HG02852 (cell line): ENCODE measurements around the gene IHH.

Experiments
- ATAC-seq: cut with Tn5 transposase; IDR thresholded peaks from one replicate; pipeline ENCODE4 v1.9.1; 2021; ENCODE audit warnings: mild to moderate bottlenecking, moderate library complexity; ENCODE audit not compliant: unreplicated experiment

The IHH gene

DNA sequence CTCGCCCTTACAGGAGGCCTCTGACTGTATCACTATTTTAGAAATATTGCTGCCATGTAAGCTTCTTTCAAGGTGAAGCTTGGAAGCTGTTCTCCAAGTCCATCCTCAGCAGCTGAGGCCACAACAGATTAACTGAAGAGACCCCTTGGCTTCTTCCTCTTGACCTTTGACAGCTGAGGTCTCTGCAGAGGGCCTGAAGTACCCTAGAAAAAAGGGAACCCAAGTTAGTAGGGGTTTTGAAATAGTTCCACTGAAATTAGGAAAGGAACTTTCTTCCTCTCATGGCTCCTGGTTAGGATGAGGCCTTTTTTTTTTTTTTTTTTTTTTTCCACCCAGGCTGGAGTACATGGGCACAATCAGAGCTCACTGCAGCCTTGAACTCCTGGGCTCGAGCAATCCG is 15.5 kb upstream of the IHH start:
- ATAC-seq, result no peak

DNA sequence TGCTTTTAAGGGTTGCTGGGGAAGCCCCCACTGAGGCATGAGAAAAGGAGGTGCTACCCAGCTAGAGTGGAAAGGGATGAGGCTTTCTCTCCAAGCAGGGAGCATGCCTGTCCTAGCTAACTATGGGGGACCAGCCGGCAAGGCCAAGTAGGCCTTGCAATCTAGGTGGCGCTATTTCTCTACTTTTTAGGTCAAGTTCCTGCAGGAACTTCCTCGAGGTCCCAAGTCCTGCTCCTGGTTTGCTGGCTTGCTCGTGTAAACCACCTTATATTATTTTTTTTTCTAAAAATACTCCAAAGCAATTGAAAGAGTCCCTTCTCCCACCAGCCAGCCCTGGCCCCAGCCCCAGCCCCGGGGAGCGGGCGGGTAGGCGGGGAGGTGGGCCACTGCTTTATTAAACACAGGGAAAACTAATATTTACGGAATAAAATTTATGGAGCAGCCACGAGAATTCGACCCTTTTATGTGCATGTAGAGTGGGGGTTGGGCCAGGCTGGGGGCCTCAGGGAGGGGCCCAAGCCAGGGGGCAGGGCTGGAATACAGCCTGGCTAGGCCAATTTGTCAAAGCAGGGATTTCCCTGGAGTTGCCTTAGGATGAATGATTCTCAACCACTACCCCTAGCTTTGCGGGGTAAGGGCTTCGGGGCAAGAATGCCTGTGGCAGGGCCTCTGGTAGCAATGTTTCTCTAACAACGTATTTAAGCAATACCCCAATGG is 12.8 kb upstream of the IHH start:
- ATAC-seq, result no peak

DNA sequence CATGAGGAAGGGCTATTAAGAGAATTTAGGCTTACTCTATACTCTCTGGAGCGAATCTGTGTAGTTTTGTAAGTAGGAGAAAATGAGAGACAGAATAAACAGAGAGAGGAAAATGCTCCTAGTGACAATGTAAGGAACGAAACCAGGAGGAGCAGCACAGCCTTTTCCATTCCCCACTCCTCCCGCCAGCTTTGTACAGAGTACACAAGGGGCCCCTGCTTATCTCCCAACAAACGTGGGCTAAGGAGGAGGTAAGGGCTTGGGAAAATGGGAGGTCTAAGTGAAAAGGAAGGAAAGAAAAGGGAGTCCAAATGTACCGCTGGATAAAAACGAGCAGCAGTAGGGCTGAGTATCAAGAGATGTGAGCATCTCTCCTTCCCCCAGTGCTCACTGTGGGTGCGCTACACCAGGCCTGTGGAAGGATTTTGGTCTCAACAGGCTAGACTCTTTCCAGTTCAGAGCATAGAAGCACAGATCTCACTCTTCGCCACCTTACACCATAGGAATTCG is 12.1 kb upstream of the IHH start:
- no peak for ATAC-seq

DNA sequence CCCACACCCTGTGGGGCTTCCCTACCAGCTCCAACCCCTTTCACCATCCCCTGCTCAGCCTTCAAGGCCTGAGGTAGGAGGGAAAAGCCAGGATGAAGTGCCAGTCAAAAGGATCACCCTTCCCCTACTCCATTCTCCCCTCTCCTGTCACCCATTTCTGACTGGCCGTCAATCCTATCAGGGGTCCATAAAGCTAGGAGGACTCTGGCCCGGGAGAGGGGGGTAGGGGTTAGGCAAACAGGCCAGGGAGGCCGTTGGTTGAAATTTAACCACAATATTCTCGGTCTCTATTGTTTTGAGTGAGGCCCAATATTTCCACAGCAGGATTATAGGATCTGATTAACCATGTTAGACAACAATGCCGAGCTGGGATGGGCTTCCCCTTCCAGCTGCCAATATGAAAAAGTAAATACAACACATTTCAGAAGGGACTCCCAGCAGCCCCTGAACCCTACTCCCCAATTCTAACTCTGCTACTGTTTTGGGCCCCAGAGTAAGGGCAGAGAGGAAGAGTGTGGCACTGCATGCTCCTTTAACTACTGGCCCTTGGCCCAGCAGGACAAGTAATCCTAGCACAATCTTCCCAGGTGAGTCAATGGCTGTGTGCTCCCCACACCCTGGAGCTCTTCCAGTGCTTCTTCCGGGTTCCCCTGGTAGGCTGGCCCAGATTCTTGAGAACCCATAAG is 10.6 kb upstream of the IHH start:
- no peak for ATAC-seq

DNA sequence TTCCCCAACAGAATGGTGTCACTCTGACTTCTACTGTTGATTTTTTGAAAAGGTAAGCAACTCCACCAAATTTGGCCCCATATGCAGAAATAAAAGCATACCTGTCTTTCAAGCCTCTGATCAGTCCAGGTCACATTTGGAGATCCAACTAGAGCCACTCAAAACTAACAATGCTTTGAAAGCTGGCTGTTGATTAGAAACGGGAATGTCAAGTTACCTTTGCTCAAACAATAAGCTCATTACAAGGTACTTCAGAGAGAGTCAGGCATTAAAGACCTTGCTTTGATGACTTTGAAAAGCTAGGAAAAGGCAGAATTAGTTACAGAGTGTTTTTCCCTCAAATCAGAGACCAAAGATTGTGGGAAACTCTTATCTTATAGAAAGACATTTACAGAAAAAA is 4.8 kb upstream of the IHH start:
- no peak for ATAC-seq

DNA sequence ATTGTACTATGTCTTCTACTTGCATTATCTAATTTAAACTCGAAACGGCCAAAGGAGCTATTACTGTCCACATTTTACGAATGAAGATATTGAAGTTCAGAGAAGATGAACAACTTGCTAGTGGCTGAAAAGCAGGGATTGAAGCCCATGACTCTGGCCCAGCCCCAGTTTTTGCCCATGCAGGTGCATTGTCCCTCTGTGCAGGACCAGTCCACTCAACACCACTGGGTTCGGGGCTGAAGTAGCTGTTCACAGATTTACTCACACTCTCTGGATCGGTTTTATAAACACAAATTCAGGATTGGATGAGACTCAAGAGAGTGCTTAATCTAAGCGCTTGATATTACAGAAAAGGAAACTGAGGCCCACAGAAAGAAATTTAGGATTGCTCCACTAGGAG is 1.4 kb upstream of the IHH start:
- ATAC-seq, result no peak

DNA sequence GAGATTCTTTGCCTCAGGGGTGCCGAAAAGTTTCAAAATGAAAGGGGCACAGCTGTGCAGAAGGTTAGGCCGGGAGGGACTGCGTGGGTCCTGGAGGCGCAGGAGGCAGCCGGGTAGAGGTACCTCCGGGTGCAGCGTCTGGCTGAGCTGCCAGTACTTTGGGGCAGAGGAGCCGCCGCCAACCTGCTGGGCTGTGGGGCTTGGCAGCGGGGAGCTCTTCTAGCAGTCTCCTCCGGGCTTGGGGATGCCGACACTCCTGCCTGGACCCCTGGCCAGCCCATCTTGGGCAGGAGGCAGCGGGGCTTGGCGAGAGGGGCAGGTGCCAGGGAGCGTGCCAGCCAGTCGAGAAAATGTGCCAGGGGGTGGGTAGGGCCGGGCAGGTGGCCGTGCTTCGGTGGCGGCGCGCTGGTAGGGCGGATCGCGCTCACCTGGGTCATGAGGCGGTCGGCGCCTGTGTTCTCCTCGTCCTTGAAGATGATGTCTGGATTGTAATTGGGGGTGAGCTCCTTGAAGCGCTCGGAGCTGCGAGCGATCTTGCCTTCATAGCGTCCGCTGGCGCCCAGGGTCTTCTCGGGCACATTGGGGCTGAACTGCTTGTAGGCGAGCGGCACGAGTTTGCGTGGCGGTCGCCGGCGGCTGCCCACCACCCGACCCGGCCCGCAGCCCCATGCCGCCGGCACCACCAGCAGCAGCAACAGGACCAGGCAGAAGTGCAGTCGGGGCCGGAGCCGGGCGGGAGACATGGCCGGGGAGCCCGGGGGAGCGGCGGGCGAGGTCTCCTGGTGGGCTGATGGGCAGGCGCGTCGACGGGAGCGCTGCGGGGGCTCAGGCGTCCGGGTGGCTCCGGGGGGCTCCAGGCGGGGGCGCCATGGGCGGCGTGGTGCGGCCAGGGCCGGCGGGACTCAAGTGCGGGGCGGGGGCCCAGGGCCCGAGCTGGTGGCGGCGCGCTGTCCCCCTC is 717 bp downstream of the IHH start:
- no peak for ATAC-seq

DNA sequence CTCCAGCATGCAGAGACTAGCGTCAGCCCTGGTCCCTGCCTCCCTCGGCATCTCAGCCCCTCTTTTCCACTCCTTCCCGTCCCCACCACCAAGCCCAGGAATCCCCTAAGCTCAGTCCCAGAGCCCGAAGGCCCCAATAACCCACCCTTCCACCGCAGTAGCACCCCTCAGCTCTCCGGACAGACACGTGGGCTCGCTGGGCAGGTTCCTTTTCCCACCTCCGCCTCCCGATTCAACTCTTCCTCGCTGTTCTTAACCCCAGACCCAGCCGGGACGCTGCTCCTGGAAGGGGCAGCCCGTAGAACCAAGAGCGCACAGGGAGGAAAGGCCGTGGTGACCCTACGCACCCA is 1.4 kb downstream of the IHH start:
- ATAC-seq, result no peak

DNA sequence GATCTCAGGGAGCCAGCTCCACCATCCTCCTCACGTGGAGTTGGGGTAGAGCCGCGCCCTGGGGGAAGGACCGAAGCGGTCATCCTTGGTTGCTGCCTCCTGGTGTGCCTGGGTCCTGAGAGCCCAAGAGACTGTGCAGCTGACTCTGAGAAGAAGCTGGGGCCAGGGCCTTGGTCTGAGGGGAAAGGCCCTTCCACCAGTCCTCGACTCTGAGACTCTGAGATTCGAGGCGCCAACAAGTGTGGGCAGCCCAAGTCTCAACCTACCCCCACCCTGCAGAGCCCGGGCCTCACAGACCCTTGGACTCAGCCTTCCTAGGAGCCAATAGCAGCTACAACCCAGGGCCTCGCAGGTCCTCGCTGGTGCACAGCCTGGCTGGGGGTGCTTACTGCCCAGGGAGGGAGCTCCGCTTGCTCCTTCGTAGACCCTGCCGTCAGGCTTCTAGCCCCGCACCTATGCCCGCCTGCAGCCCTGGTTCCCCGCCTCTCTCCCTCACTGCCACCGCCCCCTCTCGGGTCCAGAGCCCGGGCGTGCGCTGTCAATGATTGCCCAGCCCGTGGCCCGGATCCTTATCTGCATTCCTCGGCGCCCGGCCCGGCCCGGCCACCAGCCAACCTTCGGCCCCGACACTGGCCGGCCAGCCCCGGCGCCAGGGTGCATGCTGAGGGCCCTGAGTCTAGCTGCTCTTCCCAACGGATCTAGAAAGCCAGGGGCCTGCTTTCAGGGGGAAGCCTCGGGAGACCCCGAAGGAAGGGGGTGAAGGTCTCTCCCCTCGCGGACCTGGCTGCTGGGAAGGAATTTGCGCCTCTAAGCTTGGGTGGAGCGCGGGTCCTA is 2.0 kb downstream of the IHH start:
- no peak for ATAC-seq

DNA sequence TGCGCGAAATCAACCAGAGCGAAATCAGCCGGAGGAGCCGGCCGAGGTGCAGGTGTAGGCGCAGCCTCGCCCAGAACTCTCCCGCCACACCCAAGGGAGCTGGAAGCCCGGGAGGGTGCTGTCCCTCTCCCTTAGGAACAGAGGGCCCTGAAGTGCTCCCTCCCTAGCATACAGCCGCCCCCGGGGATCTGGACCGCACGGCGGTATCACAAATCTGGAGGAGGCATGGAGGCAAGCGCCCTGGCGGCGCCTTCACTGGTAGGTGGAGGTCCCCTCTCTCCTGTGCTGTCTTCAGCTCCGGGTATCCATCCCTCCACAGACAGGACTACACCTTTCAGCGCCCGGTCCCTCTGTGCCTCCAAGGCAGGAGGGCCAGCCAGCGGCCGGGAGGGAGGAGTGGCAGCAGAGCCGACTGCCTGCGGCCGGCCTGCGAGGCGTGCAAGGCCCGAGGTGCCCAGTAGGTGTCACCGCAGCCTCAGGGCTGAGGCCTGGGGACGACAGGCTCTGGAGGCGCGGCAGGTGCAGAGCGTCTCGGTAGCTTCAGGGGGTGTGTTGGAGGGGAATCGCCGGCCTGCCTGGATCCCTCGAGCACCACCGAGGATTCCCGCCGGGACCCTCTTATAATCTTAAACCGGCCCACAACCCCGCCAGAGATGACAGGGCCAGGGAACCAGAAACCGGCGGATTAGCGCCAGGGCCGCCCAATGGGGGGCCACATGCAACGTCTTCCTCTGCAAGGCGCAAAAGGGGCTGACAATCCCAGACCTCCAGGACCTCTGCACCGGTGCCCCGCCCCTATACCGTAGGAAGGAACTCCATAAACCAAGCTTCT is 2.8 kb downstream of the IHH start:
- ATAC-seq, result peak; percentile 90

DNA sequence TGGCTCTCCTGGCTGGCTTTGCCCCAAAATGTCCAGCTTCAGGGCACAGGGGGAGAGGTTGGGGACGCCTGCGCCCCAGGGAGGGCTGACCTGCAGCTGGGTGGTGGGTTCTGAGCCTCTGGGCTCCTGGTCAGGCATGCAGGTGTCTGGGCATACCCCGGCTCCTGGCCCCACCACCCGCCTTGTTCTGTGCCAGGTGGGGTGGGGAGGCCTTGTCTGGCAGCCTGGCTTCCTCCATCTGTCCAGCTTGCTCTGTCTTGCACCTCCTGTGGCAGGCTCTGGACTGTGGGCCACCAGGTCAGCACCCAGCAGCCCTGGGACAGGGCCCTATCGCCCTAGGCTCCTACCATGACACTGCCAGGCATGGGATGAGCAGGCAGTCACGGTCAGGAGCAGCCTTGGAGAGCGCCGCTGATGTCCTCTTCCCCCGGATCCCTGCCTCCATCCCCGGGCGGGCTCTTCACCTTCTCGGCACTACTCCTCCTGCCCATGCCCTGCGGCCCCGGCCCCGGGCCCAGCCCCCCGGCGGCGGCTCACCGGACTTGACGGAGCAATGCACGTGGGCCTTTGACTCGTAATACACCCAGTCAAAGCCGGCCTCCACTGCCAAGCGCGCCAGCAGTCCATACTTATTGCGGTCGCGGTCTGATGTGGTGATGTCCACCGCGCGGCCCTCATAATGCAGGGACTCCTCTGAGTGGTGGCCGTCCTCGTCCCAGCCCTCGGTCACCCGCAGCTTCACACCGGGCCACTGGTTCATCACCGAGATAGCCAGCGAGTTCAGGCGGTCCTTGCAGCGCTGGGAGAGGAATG is 3.6 kb downstream of the IHH start:
- no peak for ATAC-seq

DNA sequence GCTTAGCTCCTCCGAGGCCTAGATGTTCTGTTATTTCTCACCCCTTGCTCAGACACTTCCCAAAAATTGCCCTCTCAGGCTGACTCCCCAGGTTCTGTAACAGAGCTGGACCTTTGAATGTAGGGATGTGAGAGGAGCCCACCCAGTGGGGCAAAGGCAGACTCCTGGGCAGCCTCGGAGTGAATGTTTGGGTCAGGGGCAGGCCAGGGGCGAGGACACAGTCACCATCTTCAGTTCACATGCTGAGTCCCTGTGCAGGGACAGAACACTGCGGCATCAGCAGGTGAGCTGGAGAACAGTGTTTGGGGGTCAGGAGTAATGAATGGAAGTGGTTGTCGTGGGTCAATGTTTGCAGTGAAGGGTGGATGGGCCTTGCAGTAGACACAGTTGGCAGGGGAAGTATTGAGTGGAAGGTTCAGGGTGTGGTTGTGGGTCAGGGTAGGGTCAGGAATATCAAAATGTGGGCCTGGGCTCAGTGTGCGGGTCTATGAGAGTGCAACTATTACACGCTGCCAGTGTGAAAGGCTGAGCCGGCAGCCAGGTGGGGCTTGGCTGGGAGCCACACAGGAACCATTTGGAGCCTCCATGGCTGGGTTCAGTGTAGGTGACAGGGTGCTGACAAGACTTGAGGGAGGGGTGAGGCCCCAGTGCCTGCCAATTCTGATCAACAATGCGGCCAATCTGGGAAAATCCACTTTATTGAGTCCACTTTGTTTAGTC is 4.4 kb downstream of the IHH start:
- no peak for ATAC-seq

DNA sequence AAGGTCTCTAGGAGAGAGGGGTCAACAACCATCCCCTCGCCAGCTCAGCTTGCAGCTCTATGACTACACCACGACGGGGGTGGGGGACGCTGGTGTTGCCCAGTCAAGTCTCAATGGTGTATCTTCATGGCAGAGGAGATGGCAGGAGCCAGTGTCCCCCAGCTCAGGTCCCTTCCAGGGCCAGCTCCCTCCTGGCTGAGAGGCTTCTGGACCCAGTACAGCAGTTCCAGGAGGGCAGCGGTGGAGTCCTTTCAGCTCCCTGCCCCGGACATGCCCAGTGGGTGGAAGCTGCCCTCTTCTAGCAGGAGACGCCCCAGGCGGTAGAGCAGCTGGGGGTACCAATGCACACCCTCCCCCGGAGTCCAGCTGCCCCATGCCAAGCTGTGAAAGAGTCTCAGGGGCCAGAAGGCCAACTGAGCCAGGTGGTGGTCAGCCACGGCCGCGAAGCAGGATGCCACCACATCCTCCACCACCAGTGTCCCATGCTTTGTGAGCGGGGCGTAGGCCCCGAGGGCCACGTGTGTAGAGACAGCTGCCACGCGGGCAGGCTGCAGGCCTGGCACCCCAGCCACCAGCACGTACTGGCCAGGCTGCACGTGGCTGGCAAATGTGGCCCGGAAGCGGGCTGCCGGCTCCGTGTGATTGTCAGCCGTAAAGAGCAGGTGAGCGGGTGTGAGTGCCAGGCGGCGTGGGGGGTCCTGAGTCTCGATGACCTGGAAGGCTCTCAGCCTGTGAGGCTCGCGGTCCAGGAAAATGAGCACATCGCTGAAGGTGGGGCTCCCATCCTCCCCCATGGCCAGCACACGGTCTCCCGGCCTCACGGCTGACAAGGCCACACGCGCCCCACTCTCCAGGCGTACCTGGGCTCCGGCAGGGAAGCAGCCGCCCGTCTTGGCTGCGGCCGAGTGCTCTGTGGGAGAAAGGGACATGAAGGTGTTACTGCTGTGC is 5.5 kb downstream of the IHH start:
- no peak for ATAC-seq

DNA sequence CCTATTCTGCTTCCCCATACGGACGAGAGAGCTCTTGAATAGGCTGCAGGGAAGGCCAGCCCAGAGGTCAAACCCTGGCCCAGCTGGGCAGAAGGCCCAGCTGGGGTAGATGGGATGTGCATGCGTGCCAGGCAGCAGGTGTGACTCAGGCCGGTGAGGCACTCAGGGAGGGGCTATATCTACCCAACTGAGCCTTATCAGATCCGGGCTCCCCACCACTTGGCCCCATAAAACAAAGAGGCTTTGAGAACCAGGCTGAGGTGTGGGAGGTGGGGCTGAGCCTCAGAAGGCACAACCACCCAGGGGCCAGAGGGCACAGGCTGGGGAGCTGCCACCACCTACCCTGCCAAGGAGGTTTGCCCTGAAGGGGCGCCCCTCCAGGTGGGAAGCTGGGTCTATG is 11.4 kb downstream of the IHH start:
- ATAC-seq, result no peak

DNA sequence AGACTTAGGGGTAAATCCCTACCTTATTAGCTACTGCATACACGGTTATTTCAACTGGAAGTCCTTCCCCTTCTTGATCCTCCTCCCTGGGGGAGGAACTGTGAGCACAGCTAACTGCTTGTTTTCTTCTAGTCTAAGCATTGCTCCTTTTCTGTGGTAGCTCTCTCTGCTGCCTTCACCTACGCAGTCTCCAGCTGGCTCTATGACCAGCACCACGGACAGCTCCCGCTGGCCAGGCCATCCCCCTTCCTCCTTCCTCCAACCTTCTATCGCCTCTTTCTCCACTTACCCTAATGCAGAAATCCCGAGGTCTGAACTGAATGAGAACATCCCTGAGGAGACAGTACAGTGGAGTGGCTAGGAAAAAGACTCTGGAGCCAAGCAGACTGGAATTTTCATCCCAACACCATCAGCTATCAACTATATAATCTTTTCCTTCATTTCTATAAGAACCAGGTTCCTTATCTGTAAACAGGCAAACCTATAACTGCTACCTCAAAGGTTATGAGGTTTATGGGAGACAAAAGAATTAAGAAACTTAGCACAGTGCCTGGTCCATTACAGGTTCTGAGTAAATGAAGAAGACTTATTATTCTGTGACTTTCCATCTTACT is 14.7 kb downstream of the IHH start:
- ATAC-seq, result no peak

DNA sequence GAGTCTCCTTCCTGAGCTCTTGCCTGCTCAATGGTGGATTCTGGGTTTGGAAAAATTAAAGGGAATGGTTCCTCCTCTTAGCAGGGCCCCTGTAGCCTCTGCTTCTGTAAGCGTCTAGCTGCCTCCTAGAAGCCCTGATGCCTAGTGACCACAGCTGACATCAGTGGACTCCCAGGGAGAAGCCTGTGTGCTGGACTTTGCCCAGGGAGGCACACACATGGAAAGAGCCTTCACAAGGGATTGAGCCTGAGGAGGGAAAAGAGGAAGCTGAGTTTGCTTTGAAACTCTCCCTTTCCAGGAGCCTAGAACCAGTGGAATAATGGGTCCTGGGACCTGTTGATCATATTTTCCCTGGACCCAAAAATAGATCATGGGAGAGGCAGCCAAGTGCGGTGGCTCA is 18.0 kb downstream of the IHH start:
- ATAC-seq, result no peak

DNA sequence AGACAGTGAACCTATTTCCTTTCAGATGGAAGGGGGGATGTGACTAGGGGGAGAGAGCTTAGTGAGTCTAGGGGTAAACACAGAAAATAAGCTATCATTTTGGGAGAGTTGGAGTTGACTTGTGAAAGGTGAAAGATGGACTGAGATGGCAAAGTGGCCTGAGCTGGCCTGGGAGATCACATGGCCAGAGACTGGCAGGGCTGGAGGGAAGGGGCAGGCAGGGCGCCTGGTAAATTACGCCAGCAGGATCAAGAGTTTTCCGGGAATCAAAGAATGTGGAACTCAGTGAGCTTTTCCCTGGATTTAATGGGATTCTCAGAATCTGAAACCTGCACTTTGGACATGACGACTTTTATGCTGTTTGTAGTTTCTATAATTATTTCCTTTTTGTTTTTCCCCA is 18.6 kb downstream of the IHH start:
- ATAC-seq, result no peak
